RWPE1 (cell line): ENCODE results near the gene TSSK3.
"Not testable (repeated sequence)": the region's sequence is repeated elsewhere in the genome, so short reads cannot be mapped to it uniquely, and the experiment has no call there.

Experiments used
- CTCF ChIA-PET: fragments of 350-600 bp; sonication (Branson Sonifier 250); formaldehyde crosslinking; extraction: SDS; loops from one replicate; lab custom pipeline; 2021; lab: Yijun Ruan, JAX
- POLR2A ChIA-PET: fragments of 400-600 bp; formaldehyde crosslinking; extraction: SDS; loops from one replicate; lab custom pipeline; 2020; ENCODE audit warnings: antibody characterized with exemption; ENCODE audit not compliant: low non-redundant PET; lab: Yijun Ruan, JAX
- DNase-seq: peaks from one replicate; pipeline ENCODE4 v3.0.0; 2012; ENCODE audit warnings: low spot score
- H3K27ac ChIP-seq: fragments of 450-650 bp; 2 replicates; pipeline ENCODE4 v1.5.1; 2017
- CTCF ChIP-seq: fragments of 450-650 bp; conservative IDR thresholded peaks from 2 replicates; pipeline ENCODE4 v1.5.1; 2017; ENCODE audit warnings: low read depth, mild to moderate bottlenecking

TSSK3 gene

GRCh38 chr1:32352239-32352745 is 10.0 kb upstream of the TSSK3 start:
- peak overlapping the region; percentile 89 for H3K27ac ChIP-seq
- no peak for TF ChIP-seq CTCF
- no peak for DNase-seq
- CTCF ChIA-PET, result interaction anchor here (0.6 kb wide), 3 partner anchors 18 to 498 kb away, joined by 3 to 6 read pairs (median 4); no protein-coding TSS in a partner anchor
- POLR2A ChIA-PET, result interaction anchor here (0.6 kb wide), 1 partner anchor 98 kb away, joined by 3 read pairs; no protein-coding TSS in a partner anchor

GRCh38 chr1:32352831-32353383 is 9.4 kb upstream of the TSSK3 start:
- TF ChIP-seq CTCF, result no peak
- POLR2A ChIA-PET, result interaction anchor here (0.6 kb wide), 1 partner anchor 99 kb away, joined by 3 read pairs; no protein-coding TSS in a partner anchor
- CTCF ChIA-PET, result interaction anchor here (0.6 to 1.1 kb wide), 2 partner anchors 19 to 137 kb away, joined by 6 read pairs; no protein-coding TSS in a partner anchor
- H3K27ac ChIP-seq, result peak overlapping the region; percentile 89
- DNase-seq, result no peak

GRCh38 chr1:32353431-32353830 is 8.9 kb upstream of the TSSK3 start:
- DNase-seq, result no peak
- ChIA-PET CTCF (interaction anchor here (1.1 kb wide), 1 partner anchor 138 kb away, joined by 6 read pairs; no protein-coding TSS in a partner anchor), POLR2A (no interaction called here)
- no peak for TF ChIP-seq CTCF
- H3K27ac ChIP-seq, result peak overlapping the region; percentile 89

GRCh38 chr1:32353886-32354570 is 8.3 kb upstream of the TSSK3 start:
- H3K27ac ChIP-seq, result peak overlapping the region; percentile 89
- TF ChIP-seq CTCF, result no peak
- CTCF ChIA-PET, result interaction anchor here (1.1 kb wide), 1 partner anchor 138 kb away, joined by 6 read pairs; no protein-coding TSS in a partner anchor
- POLR2A ChIA-PET, result no interaction called here
- DNase-seq, result no peak

- DNase-seq, POLR2A ChIA-PET, H3K27ac ChIP-seq, CTCF ChIA-PET: not testable (repeated sequence)
Observed at GRCh38 chr1:32355778-32356177, 6.6 kb upstream of the TSSK3 start.

GRCh38 chr1:32356478-32356877 is 5.9 kb upstream of the TSSK3 start:
- H3K27ac ChIP-seq, result no peak overlapping the region
- POLR2A ChIA-PET, result no interaction called here
- TF ChIP-seq CTCF, result no peak
- DNase-seq, result no peak
- CTCF ChIA-PET, result no interaction called here
